Glutamatergic neuron (in vitro differentiated cells): Measurements from ENCODE around the gene SMG1. TPM values are rescaled to one million over a fixed set of nuclear protein-coding genes. Genes with fewer than 3 reads are reported as not detected.
"Not testable (repeated sequence)": the region's sequence is repeated elsewhere in the genome, so short reads cannot be mapped to it uniquely, and the experiment has no call there.

Source experiments
- DNase-seq: peaks from one replicate; pipeline ENCODE4 v3.0.0; 2022
- H3K27ac Mint-ChIP-seq: one replicate; pipeline ENCODE4 v1.8.0; 2020; ENCODE audit warnings: mild to moderate bottlenecking, mixed read lengths, inconsistent platforms; ENCODE audit not compliant: unreplicated experiment
- H3K27me3 Mint-ChIP-seq: one replicate; pipeline ENCODE4 v1.8.0; 2020; ENCODE audit warnings: mild to moderate bottlenecking, moderate library complexity, mixed read lengths, inconsistent platforms; ENCODE audit not compliant: unreplicated experiment
- H3K36me3 Mint-ChIP-seq: one replicate; pipeline ENCODE4 v1.8.0; 2020; ENCODE audit warnings: mild to moderate bottlenecking, mixed read lengths, inconsistent platforms; ENCODE audit not compliant: unreplicated experiment
- H3K4me1 Mint-ChIP-seq: one replicate; pipeline ENCODE4 v1.8.0; 2020; ENCODE audit warnings: mild to moderate bottlenecking, low read depth, mixed read lengths, inconsistent platforms; ENCODE audit not compliant: unreplicated experiment
- H3K4me3 Mint-ChIP-seq: one replicate; pipeline ENCODE4 v1.8.0; 2020; ENCODE audit warnings: mild to moderate bottlenecking, mixed read lengths, inconsistent platforms; ENCODE audit not compliant: unreplicated experiment
- H3K9me3 Mint-ChIP-seq: one replicate; pipeline ENCODE4 v1.8.0; 2020; ENCODE audit warnings: mild to moderate bottlenecking, moderate library complexity, mixed read lengths, inconsistent platforms; ENCODE audit not compliant: unreplicated experiment
- total RNA-seq: library from RNA; stranded (reverse); fragmentation: NEBNext Ultra II Directional; extraction: Animal tissue kit (Norgen Biotek cat#: 25700); gene quantifications from one replicate; pipeline ENCODE4 v1.2.1, GENCODE V29; 2021; ENCODE audit not compliant: unreplicated experiment
- TF ChIP-seq, protein P1 (sequence below): fragments of 200-600 bp; sonication (generic); IDR thresholded peaks from one replicate; pipeline ENCODE4 v1.5.0; 2021; ENCODE audit not compliant: partially characterized antibody, unreplicated experiment

The SMG1 gene
- total RNA-seq, 1 donor from 2014 or later, result 82.1 TPM

- not testable (repeated sequence) for H3K4me3 Mint-ChIP-seq, DNase-seq, H3K36me3 Mint-ChIP-seq, H3K27ac Mint-ChIP-seq, H3K27me3 Mint-ChIP-seq, H3K4me1 Mint-ChIP-seq, H3K9me3 Mint-ChIP-seq
These were observed 149.9 kb downstream of the SMG1 start for GRCh38 chr16:18776334-18776733.

DNA sequence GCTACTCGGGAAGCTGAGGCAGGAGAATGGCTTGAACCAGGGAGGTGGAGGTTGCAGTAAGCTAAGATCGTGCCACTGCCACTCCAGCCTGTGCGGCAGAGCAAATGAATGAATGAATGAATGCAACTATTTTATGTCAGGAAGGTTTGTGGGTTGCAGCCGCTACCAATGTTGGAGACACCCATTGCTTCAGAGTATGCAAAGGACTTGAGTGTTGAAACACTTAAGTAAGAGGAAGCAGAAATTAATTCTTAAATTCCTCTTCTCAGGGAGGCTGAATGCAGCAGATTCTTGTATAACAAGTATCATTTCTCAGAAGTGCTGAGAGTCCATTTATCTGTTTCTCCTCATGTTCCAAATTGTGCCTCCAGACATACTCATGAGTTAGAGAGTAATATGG lies 151.6 kb downstream of the SMG1 start:
- H3K9me3 Mint-ChIP-seq, H3K4me1 Mint-ChIP-seq, H3K27ac Mint-ChIP-seq, H3K27me3 Mint-ChIP-seq, H3K36me3 Mint-ChIP-seq, DNase-seq, H3K4me3 Mint-ChIP-seq: not testable (repeated sequence)

- H3K27ac Mint-ChIP-seq, H3K9me3 Mint-ChIP-seq, DNase-seq, H3K36me3 Mint-ChIP-seq, H3K27me3 Mint-ChIP-seq, H3K4me1 Mint-ChIP-seq, H3K4me3 Mint-ChIP-seq: not testable (repeated sequence)
These were observed 154.0 kb downstream of the SMG1 start for GRCh38 chr16:18772171-18772570.

- not testable (repeated sequence) for DNase-seq, H3K4me3 Mint-ChIP-seq, H3K27ac Mint-ChIP-seq, H3K9me3 Mint-ChIP-seq, H3K4me1 Mint-ChIP-seq, H3K36me3 Mint-ChIP-seq, H3K27me3 Mint-ChIP-seq
These were observed 155.8 kb downstream of the SMG1 start for GRCh38 chr16:18770336-18770962.

- DNase-seq, H3K27me3 Mint-ChIP-seq, H3K9me3 Mint-ChIP-seq, H3K27ac Mint-ChIP-seq, H3K36me3 Mint-ChIP-seq, H3K4me1 Mint-ChIP-seq, H3K4me3 Mint-ChIP-seq: not testable (repeated sequence)
These were observed 159.0 kb downstream of the SMG1 start for GRCh38 chr16:18767217-18767616.

GRCh38 chr16:18762713-18763112 lies 163.5 kb downstream of the SMG1 start:
- not testable (repeated sequence) for H3K27ac Mint-ChIP-seq, H3K4me3 Mint-ChIP-seq, H3K4me1 Mint-ChIP-seq, H3K9me3 Mint-ChIP-seq, DNase-seq, H3K27me3 Mint-ChIP-seq, H3K36me3 Mint-ChIP-seq

DNA sequence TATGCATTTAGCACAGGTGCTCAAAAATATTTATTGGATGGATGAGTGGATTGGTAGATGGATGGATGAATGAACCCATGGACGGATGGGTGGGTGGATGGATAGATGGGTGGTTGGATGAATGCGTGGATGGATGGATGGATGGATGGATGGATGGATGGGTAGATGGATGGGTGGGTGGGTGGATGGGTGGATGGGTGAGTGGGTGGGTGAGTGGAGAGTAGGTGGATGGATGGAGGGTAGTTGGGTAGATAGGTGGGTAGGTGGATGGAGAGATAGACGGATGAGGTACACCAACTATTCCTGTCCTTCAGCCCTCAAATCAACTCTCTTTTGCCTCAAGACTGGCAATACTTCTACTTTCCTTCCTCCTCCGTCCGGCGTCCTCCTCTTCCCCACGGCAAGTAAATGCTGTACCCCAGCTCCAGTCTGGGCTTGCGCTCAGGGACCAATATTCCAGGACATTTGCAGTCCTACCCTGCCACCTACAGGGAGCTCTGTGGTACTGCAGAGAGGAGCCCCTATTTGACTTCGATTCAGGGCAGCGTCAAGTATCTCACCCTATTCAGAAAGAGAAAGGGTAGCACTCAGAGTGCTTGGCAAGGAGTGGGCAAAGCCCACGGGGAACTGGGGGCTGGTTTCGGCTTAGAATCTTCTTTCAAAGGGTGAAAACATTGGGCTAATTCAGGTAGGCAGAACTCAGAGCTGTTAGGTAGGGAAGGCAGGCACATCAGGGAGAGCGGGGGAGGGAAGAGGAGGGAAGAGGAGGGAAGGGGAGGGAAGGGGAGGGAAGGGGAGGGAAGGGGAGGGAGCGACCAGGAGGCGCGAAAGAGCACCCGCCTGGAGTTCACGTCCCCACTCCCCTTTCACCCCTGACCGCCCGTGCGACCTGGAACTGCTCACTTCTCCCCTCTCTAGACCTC lies 166.3 kb downstream of the SMG1 start:
- peak; percentile 54 for DNase-seq
- H3K9me3 Mint-ChIP-seq, result not testable (repeated sequence)

DNA sequence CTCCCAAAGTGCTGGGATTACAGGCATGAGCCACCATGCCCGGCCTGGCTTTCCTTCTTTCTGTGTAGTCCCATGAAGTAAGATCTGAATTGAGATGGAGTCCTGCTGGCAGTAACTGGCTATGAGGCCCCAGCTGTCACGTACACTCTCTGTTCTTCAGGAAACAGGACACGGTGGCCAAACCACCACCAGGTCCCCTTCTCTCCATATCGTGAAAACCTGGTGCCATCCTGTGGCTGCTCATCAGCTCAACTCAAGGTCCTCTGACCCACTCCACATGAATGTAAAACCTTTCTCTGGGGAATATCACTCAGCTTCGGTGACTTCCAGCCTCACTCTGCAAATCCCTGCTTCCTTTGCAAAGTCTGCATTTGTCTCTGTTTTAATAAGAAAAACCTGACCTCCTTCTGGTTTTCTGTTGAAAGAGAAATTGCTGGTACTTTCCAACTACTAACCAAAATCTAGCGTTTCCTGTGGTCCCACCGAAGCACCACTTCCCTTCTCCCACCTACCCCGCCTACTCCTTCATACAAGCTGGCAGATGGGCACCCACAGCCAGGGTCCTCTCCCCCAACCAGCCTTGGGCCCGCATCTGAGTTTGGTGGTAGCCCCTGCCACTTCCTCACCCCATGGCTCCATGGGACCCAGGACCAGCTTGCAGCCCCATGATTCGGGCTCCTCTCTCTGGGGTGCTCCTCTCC lies 168.1 kb downstream of the SMG1 start:
- H3K4me1 Mint-ChIP-seq, H3K27me3 Mint-ChIP-seq, DNase-seq: not testable (repeated sequence)

More for the DNA sequence above, 166.3 kb downstream of the SMG1 start:
- TF ChIP-seq, protein P1, sequence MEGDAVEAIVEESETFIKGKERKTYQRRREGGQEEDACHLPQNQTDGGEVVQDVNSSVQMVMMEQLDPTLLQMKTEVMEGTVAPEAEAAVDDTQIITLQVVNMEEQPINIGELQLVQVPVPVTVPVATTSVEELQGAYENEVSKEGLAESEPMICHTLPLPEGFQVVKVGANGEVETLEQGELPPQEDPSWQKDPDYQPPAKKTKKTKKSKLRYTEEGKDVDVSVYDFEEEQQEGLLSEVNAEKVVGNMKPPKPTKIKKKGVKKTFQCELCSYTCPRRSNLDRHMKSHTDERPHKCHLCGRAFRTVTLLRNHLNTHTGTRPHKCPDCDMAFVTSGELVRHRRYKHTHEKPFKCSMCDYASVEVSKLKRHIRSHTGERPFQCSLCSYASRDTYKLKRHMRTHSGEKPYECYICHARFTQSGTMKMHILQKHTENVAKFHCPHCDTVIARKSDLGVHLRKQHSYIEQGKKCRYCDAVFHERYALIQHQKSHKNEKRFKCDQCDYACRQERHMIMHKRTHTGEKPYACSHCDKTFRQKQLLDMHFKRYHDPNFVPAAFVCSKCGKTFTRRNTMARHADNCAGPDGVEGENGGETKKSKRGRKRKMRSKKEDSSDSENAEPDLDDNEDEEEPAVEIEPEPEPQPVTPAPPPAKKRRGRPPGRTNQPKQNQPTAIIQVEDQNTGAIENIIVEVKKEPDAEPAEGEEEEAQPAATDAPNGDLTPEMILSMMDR, result peak; percentile 67
- H3K27me3 Mint-ChIP-seq, H3K36me3 Mint-ChIP-seq, H3K4me1 Mint-ChIP-seq, H3K27ac Mint-ChIP-seq, H3K4me3 Mint-ChIP-seq: not testable (repeated sequence)

DNA sequence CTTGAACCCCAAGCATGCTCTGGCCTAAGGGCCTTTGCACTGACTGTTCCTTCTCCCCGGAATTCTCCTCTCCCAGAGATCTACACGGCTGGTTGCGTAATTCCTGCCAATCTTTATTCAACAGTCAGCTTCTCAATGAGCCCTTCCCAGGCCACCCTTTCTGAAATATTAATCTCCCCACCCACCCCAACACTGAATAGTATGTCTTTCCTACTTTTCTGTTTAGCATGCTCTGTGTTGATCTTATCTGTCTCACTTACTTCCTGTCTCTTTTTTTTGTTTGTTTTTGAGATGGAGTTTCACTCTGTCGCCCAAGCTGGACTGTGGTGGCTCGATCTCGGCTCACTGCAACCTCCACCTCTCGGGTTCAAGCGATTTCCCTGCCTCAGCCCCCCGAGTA lies 169.6 kb downstream of the SMG1 start:
- H3K27ac Mint-ChIP-seq, H3K27me3 Mint-ChIP-seq, H3K4me3 Mint-ChIP-seq, H3K36me3 Mint-ChIP-seq, DNase-seq, H3K9me3 Mint-ChIP-seq, H3K4me1 Mint-ChIP-seq: not testable (repeated sequence)

More for the DNA sequence above, 168.1 kb downstream of the SMG1 start:
- not testable (repeated sequence) for H3K9me3 Mint-ChIP-seq, H3K4me3 Mint-ChIP-seq, H3K36me3 Mint-ChIP-seq, H3K27ac Mint-ChIP-seq
